Measurements from ENCODE around the gene MYH15. TPM values are rescaled to one million over a fixed set of nuclear protein-coding genes. Genes with fewer than 3 reads are reported as not detected.

MYH15 gene
- total RNA-seq, 2 donors from 2014 or later: 0.07 to 0.15 TPM

DNA sequence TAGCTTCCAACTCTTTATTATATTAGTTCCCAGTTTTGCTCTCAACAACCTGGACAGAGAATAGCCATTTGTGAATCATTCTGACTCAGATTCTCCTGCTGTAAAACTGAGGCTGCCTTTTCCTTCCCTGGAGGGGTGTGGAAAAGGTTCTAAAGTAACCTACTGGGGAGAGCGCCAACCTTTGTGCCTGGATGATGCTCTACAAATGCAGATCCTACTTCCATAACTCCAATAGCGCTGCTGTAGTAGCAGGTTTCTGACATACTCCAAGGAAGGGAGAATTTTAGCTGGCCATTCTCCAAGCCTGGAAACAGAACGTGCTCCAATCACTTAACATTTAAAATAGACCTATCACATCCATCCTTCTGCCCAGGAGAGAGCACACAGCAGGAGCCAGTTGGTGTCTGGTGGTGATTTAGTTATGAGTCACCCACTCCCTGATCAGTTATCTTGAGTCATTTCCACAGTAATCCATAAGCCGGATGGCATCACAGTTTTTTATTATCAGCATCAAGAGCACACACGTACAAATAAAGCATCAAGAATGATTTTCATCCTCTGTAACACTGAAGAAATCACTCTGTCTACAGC is 38.3 kb downstream of the MYH15 start:
- no peak overlapping the region for H3K27ac ChIP-seq (ENCODE audit: low read depth, low read length)
- no peaks in the 10 kb centered on the region for H3K4me1 ChIP-seq (ENCODE audit: control insufficient read depth, insufficient read depth, low read length)
- TF ChIP-seq, protein P1, sequence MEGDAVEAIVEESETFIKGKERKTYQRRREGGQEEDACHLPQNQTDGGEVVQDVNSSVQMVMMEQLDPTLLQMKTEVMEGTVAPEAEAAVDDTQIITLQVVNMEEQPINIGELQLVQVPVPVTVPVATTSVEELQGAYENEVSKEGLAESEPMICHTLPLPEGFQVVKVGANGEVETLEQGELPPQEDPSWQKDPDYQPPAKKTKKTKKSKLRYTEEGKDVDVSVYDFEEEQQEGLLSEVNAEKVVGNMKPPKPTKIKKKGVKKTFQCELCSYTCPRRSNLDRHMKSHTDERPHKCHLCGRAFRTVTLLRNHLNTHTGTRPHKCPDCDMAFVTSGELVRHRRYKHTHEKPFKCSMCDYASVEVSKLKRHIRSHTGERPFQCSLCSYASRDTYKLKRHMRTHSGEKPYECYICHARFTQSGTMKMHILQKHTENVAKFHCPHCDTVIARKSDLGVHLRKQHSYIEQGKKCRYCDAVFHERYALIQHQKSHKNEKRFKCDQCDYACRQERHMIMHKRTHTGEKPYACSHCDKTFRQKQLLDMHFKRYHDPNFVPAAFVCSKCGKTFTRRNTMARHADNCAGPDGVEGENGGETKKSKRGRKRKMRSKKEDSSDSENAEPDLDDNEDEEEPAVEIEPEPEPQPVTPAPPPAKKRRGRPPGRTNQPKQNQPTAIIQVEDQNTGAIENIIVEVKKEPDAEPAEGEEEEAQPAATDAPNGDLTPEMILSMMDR (conservative IDR thresholded peaks at IDR 0.05): no peak
- no peaks in the 10 kb centered on the region for H3K36me3 Mint-ChIP-seq (ENCODE audit: low read depth)
- H3K27me3 Mint-ChIP-seq (ENCODE audit: insufficient read depth): no peaks in the 10 kb centered on the region
- peaks cover 4% of the 10 kb centered on the region for H3K4me1 Mint-ChIP-seq
- 76% methylated on average over 5 of the region's 5 CpGs; no CpG with 5 or more reads in 1 of the 2 experiments for WGBS, 2 experiments (ENCODE audit: insufficient coverage in 1 of 2, insufficient read length in 1 of 2)
- no peak overlapping the region for H3K9ac ChIP-seq (ENCODE audit: extremely low read depth, low read length, poor library complexity, severe bottlenecking)
- DNase-seq: no peak
- no peak overlapping the region for H3K4me3 Mint-ChIP-seq
- H3K27ac Mint-ChIP-seq: no peak overlapping the region
- H3K27me3 ChIP-seq (ENCODE audit: control insufficient read depth, insufficient read depth, low read length, poor library complexity, severe bottlenecking): no peaks in the 10 kb centered on the region
- no peaks in the 10 kb centered on the region for H3K36me3 ChIP-seq (ENCODE audit: control insufficient read depth, insufficient read depth, low read length)
- H3K9me3 Mint-ChIP-seq: no peaks in the 10 kb centered on the region
- H3K4me3 ChIP-seq (ENCODE audit: low read length): no peak overlapping the region
- H3K9me3 ChIP-seq (ENCODE audit: control insufficient read depth, low read length): no peaks in the 10 kb centered on the region

DNA sequence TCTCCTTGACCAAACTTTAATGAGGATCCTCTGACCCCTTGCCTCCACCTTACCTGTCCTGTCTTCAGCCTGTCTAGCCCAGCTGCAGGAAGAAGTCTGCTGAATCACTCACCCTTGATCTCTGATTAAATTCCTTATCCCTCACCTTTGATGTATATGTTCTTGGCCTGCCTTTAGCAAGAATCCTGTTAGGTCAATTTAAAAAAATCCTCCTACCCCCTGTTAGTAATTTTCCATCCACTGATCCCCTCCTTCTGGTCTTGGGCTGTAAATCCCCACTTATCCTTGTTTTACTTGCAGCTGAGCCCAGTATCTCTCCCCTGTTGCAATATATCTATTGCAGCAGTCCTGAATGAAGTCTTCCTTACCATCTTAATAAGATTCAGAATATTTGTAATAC is 39.0 kb downstream of the MYH15 start:
- Mint-ChIP-seq H3K27me3 (ENCODE audit: insufficient read depth) (no peaks in the 10 kb centered on the region), H3K4me3 (no peak overlapping the region), H3K36me3 (ENCODE audit: low read depth) (no peaks in the 10 kb centered on the region), H3K27ac (peak overlapping the region; percentile 57), H3K9me3 (no peaks in the 10 kb centered on the region), H3K4me1 (peaks cover 4% of the 10 kb centered on the region)
- Histone ChIP-seq H3K9ac (ENCODE audit: extremely low read depth, low read length, poor library complexity, severe bottlenecking) (no peak overlapping the region), H3K27ac (ENCODE audit: low read depth, low read length) (no peak overlapping the region), H3K4me3 (ENCODE audit: low read length) (no peak overlapping the region), H3K27me3 (ENCODE audit: control insufficient read depth, insufficient read depth, low read length, poor library complexity, severe bottlenecking) (no peaks in the 10 kb centered on the region), H3K4me1 (ENCODE audit: control insufficient read depth, insufficient read depth, low read length) (no peaks in the 10 kb centered on the region), H3K36me3 (ENCODE audit: control insufficient read depth, insufficient read depth, low read length) (no peaks in the 10 kb centered on the region), H3K9me3 (ENCODE audit: control insufficient read depth, low read length) (no peaks in the 10 kb centered on the region)
- TF ChIP-seq, protein P1 (conservative IDR thresholded peaks at IDR 0.05): no peak
- DNase-seq: no peak

DNA sequence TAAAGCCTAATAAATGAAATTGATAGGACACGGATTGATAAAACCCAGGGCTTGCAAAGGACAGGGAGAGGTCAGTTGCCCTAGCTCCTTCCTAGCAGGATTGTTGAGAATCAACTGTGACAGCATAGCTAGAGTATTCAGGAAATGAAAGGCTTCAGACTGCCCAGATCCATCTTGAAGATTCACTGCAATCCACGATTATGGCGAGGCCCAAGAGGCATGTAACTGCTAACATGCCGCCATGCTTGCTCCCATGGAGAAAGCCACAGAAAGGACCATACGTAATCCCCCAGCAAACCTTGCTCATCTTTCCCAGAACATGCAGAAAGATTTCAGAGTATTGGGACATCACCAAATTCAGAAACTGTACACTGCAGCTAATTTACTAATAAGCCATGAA is 41.3 kb downstream of the MYH15 start:
- WGBS, 2 experiments (ENCODE audit: insufficient coverage in 1 of 2, insufficient read length in 1 of 2): 93% methylated on average over 5 of the region's 5 CpGs; no CpG with 5 or more reads in 1 of the 2 experiments
- Histone ChIP-seq H3K36me3 (ENCODE audit: control insufficient read depth, insufficient read depth, low read length) (no peaks in the 10 kb centered on the region), H3K9me3 (ENCODE audit: control insufficient read depth, low read length) (no peaks in the 10 kb centered on the region), H3K4me1 (ENCODE audit: control insufficient read depth, insufficient read depth, low read length) (no peaks in the 10 kb centered on the region), H3K9ac (ENCODE audit: extremely low read depth, low read length, poor library complexity, severe bottlenecking) (no peak overlapping the region), H3K27me3 (ENCODE audit: control insufficient read depth, insufficient read depth, low read length, poor library complexity, severe bottlenecking) (no peaks in the 10 kb centered on the region), H3K27ac (ENCODE audit: low read depth, low read length) (no peak overlapping the region), H3K4me3 (ENCODE audit: low read length) (no peak overlapping the region)
- H3K4me3 Mint-ChIP-seq: no peak overlapping the region
- H3K9me3 Mint-ChIP-seq: no peaks in the 10 kb centered on the region
- no peaks in the 10 kb centered on the region for H3K27me3 Mint-ChIP-seq (ENCODE audit: insufficient read depth)
- TF ChIP-seq, protein P1 (conservative IDR thresholded peaks at IDR 0.05): no peak
- no peak for DNase-seq
- no peak overlapping the region for H3K27ac Mint-ChIP-seq
- peaks cover 4% of the 10 kb centered on the region for H3K4me1 Mint-ChIP-seq
- no peaks in the 10 kb centered on the region for H3K36me3 Mint-ChIP-seq (ENCODE audit: low read depth)
